ENCODE results near the gene DSCAML1.
"Not testable (repeated sequence)": the region's sequence is repeated elsewhere in the genome, so short reads cannot be mapped to it uniquely, and the experiment has no call there.

The DSCAML1 gene

GRCh38 chr11:117459123-117459978 is 337.7 kb downstream of the DSCAML1 start:
- no peak for DNase-seq

GRCh38 chr11:117458275-117459122 is 338.5 kb downstream of the DSCAML1 start:
- peak; percentile 61 for DNase-seq

- no peak for DNase-seq
These were observed 339.2 kb downstream of the DSCAML1 start for GRCh38 chr11:117457835-117458234.

- DNase-seq: no peak
These were observed 339.8 kb downstream of the DSCAML1 start for GRCh38 chr11:117457031-117457785.

GRCh38 chr11:117456721-117457029 is 340.3 kb downstream of the DSCAML1 start:
- not testable (repeated sequence) for DNase-seq

- peak; percentile 57 for DNase-seq
These were observed 340.8 kb downstream of the DSCAML1 start for GRCh38 chr11:117456027-117456720.

GRCh38 chr11:117454564-117454917 is 342.5 kb downstream of the DSCAML1 start:
- DNase-seq: no peak

- DNase-seq: no peak
These were observed 343.0 kb downstream of the DSCAML1 start for GRCh38 chr11:117453886-117454563.

- DNase-seq: no peak
These were observed 347.8 kb downstream of the DSCAML1 start for GRCh38 chr11:117449111-117449693.

GRCh38 chr11:117444711-117445658 is 352.0 kb downstream of the DSCAML1 start:
- no peak for DNase-seq

- no peak for DNase-seq
These were observed 352.8 kb downstream of the DSCAML1 start for GRCh38 chr11:117444256-117444655.

GRCh38 chr11:117443266-117444186 is 353.5 kb downstream of the DSCAML1 start:
- DNase-seq: peak; percentile 41

- no peak for DNase-seq
These were observed 354.2 kb downstream of the DSCAML1 start for GRCh38 chr11:117442869-117443239.

GRCh38 chr11:117442049-117442868 is 354.8 kb downstream of the DSCAML1 start:
- DNase-seq: no peak

- no peak for DNase-seq
These were observed 355.7 kb downstream of the DSCAML1 start for GRCh38 chr11:117441146-117441975.

- no peak for DNase-seq
These were observed 356.8 kb downstream of the DSCAML1 start for GRCh38 chr11:117440258-117440657.

- no peak for DNase-seq
These were observed 357.8 kb downstream of the DSCAML1 start for GRCh38 chr11:117439256-117439655.

All from activated CD4-positive, alpha-beta T cell treated with anti-CD3 and anti-CD28 coated beads for 48 hours (primary cell).